Activated T-cell treated with anti-CD3 and anti-CD28 coated beads for 1 hour (primary cell): ENCODE measurements around the gene NFE2L1.
A peak's percentile ranks its signal among the peaks of the same experiment; 100 is the strongest.
"Not testable (repeated sequence)": the region's sequence is repeated elsewhere in the genome, so short reads cannot be mapped to it uniquely, and the experiment has no call there.

ENCODE experiments used
- DNase-seq: peaks from one replicate; pipeline ENCODE4 v3.0.0-alpha.2; 2020; ENCODE audit warnings: low read depth

NFE2L1 gene

GRCh38 chr17:48067808-48068207 lies 19.6 kb downstream of the NFE2L1 start:
- not testable (repeated sequence) for DNase-seq

GRCh38 chr17:48068491-48068961 lies 20.4 kb downstream of the NFE2L1 start:
- no peak for DNase-seq

GRCh38 chr17:48070195-48070594 lies 22.0 kb downstream of the NFE2L1 start:
- no peak for DNase-seq

GRCh38 chr17:48071654-48072053 lies 23.5 kb downstream of the NFE2L1 start:
- no peak for DNase-seq

GRCh38 chr17:48072811-48073210 lies 24.7 kb downstream of the NFE2L1 start:
- not testable (repeated sequence) for DNase-seq

- DNase-seq: not testable (repeated sequence)
Measured at GRCh38 chr17:48073566-48074094, 25.5 kb downstream of the NFE2L1 start.

GRCh38 chr17:48074322-48075081 lies 26.3 kb downstream of the NFE2L1 start:
- DNase-seq: peak; percentile 68

- not testable (repeated sequence) for DNase-seq
Measured at GRCh38 chr17:48077152-48077551, 29.0 kb downstream of the NFE2L1 start.

- DNase-seq: no peak
Measured at GRCh38 chr17:48081858-48082257, 33.7 kb downstream of the NFE2L1 start.

GRCh38 chr17:48084932-48085331 lies 36.8 kb downstream of the NFE2L1 start:
- no peak for DNase-seq

GRCh38 chr17:48093341-48094045 lies 45.3 kb downstream of the NFE2L1 start:
- no peak for DNase-seq

- DNase-seq: no peak
Measured at GRCh38 chr17:48095611-48096010, 47.5 kb downstream of the NFE2L1 start.

- DNase-seq: no peak
Measured at GRCh38 chr17:48100160-48100559, 52.0 kb downstream of the NFE2L1 start.

GRCh38 chr17:48100591-48101011 lies 52.4 kb downstream of the NFE2L1 start:
- no peak for DNase-seq

GRCh38 chr17:48101012-48101720 lies 53.0 kb downstream of the NFE2L1 start, which contains the start of gene CBX1:
Gene CBX1, minus strand, starts transcription at chr17:48101478. Its CDS starts 24,474 bp downstream, at chr17:48077004.
- DNase-seq: peak; percentile 90

GRCh38 chr17:48102043-48102750 lies 54.0 kb downstream of the NFE2L1 start:
- DNase-seq: no peak

GRCh38 chr17:48102798-48103715 lies 54.9 kb downstream of the NFE2L1 start:
- DNase-seq: no peak

- no peak for DNase-seq
Measured at GRCh38 chr17:48104440-48104839, 56.3 kb downstream of the NFE2L1 start.

GRCh38 chr17:48106802-48107136 lies 58.6 kb downstream of the NFE2L1 start:
- no peak for DNase-seq
